SIG-M5 treated with dmso at 0.1 percent for 504 hours (cell line): ENCODE results near the gene VPS13D.
A peak's percentile ranks its signal among the peaks of the same experiment; 100 is the strongest.
"Not testable (repeated sequence)": the region's sequence is repeated elsewhere in the genome, so short reads cannot be mapped to it uniquely, and the experiment has no call there.

Experiments
- DNase-seq: peaks from one replicate; lab custom pipeline; 2025; ENCODE audit not compliant: unreplicated experiment; lab: John Stamatoyannopoulos, UW

VPS13D gene

GRCh38 chr1:12200208-12200607 lies 29.6 kb upstream of the VPS13D start:
- no peak for DNase-seq

- DNase-seq, result no peak
These were observed 28.3 kb upstream of the VPS13D start for GRCh38 chr1:12201352-12202189.

- no peak for DNase-seq
These were observed 27.7 kb upstream of the VPS13D start for GRCh38 chr1:12202190-12202497.

- DNase-seq, result no peak
These were observed 27.3 kb upstream of the VPS13D start for GRCh38 chr1:12202577-12202976.

GRCh38 chr1:12203216-12204007 lies 26.4 kb upstream of the VPS13D start:
- DNase-seq, result no peak

- no peak for DNase-seq
These were observed 25.7 kb upstream of the VPS13D start for GRCh38 chr1:12204140-12204539.

- no peak for DNase-seq
These were observed 24.8 kb upstream of the VPS13D start for GRCh38 chr1:12204754-12205658.

- no peak for DNase-seq
These were observed 23.6 kb upstream of the VPS13D start for GRCh38 chr1:12206238-12206637.

GRCh38 chr1:12206792-12207424 lies 22.9 kb upstream of the VPS13D start:
- DNase-seq, result no peak

GRCh38 chr1:12208271-12208670 lies 21.6 kb upstream of the VPS13D start:
- no peak for DNase-seq

- peak; percentile 59 for DNase-seq
These were observed 20.9 kb upstream of the VPS13D start for GRCh38 chr1:12208764-12209494.

- no peak for DNase-seq
These were observed 20.4 kb upstream of the VPS13D start for GRCh38 chr1:12209495-12209832.

- DNase-seq, result no peak
These were observed 14.5 kb upstream of the VPS13D start for GRCh38 chr1:12215118-12215961.

- no peak for DNase-seq
These were observed 10.0 kb upstream of the VPS13D start for GRCh38 chr1:12219800-12220199.

- DNase-seq, result no peak
These were observed 8.9 kb upstream of the VPS13D start for GRCh38 chr1:12220890-12221289.

GRCh38 chr1:12222700-12223099 lies 7.1 kb upstream of the VPS13D start:
- DNase-seq, result not testable (repeated sequence)

- not testable (repeated sequence) for DNase-seq
These were observed 5.7 kb upstream of the VPS13D start for GRCh38 chr1:12224092-12224491.

GRCh38 chr1:12228979-12229378 lies 851 bp upstream of the VPS13D start:
- DNase-seq, result no peak

- DNase-seq, result no peak
These were observed 420 bp upstream of the VPS13D start for GRCh38 chr1:12229386-12229834.
